ENCODE data around the gene URB1.
A peak's percentile ranks its signal among the peaks of the same experiment; 100 is the strongest.

URB1 gene

GRCh38 chr21:32300117-32300681 is 92.6 kb downstream of the URB1 start:
- Histone ChIP-seq H3K36me3 (ENCODE audit: insufficient read depth, low read length) (peaks cover 19% of the 10 kb centered on the region), H3K9ac (ENCODE audit: insufficient read length) (no peak overlapping the region), H3K9me3 (ENCODE audit: low read depth, low read length) (no peaks in the 10 kb centered on the region), H3K4me3 (no peak overlapping the region), H3K27ac (no peak overlapping the region)
- no peak for TF ChIP-seq FOXP2 (optimal IDR thresholded peaks at IDR 0.05; ENCODE audit: control extremely low read depth, extremely low read length, insufficient read depth)
- TF ChIP-seq POLR2AphosphoS5 (IDR thresholded peaks at IDR 0.05; ENCODE audit: borderline replicate concordance, low read depth, low read length): no peak
- no peak for TF ChIP-seq EZH2 (IDR thresholded peaks at IDR 0.05)
- no peak for DNase-seq (ENCODE audit: low read depth, low spot score)

- no peak overlapping the region for H3K9ac ChIP-seq (ENCODE audit: insufficient read length)
- DNase-seq (ENCODE audit: low read depth, low spot score): no peak
- TF ChIP-seq POLR2AphosphoS5 (IDR thresholded peaks at IDR 0.05; ENCODE audit: borderline replicate concordance, low read depth, low read length) (no peak), FOXP2 (optimal IDR thresholded peaks at IDR 0.05; ENCODE audit: control extremely low read depth, extremely low read length, insufficient read depth) (no peak), EZH2 (IDR thresholded peaks at IDR 0.05) (no peak)
- H3K36me3 ChIP-seq (ENCODE audit: insufficient read depth, low read length): peaks cover 19% of the 10 kb centered on the region
- H3K27ac ChIP-seq: no peak overlapping the region
- no peak overlapping the region for H3K4me3 ChIP-seq
- H3K9me3 ChIP-seq (ENCODE audit: low read depth, low read length): no peaks in the 10 kb centered on the region
These were observed 93.1 kb downstream of the URB1 start for GRCh38 chr21:32299695-32300094.

- Histone ChIP-seq H3K9me3 (ENCODE audit: low read depth, low read length) (no peaks in the 10 kb centered on the region), H3K9ac (ENCODE audit: insufficient read length) (no peak within 1 kb of the TSS), H3K27ac (no peak within 1 kb of the TSS), H3K36me3 (ENCODE audit: insufficient read depth, low read length) (peaks cover 19% of the 10 kb centered on the region), H3K4me3 (no peak within 1 kb of the TSS)
- DNase-seq (ENCODE audit: low read depth, low spot score): no peak
- TF ChIP-seq EZH2 (IDR thresholded peaks at IDR 0.05): no peak
- TF ChIP-seq FOXP2 (optimal IDR thresholded peaks at IDR 0.05; ENCODE audit: control extremely low read depth, extremely low read length, insufficient read depth): no peak
- TF ChIP-seq POLR2AphosphoS5 (IDR thresholded peaks at IDR 0.05; ENCODE audit: borderline replicate concordance, low read depth, low read length): no peak
These were observed 94.1 kb downstream of the URB1 start, which contains the start of gene MRAP for GRCh38 chr21:32298658-32299081. Gene MRAP, plus strand, starts transcription at chr21:32298855. Its CDS starts 117 bp downstream, at chr21:32298972.

- Histone ChIP-seq H3K27ac (no peak overlapping the region), H3K9me3 (ENCODE audit: low read depth, low read length) (no peaks in the 10 kb centered on the region), H3K9ac (ENCODE audit: insufficient read length) (no peak overlapping the region), H3K4me3 (no peak overlapping the region), H3K36me3 (ENCODE audit: insufficient read depth, low read length) (peaks cover 19% of the 10 kb centered on the region)
- TF ChIP-seq POLR2AphosphoS5 (IDR thresholded peaks at IDR 0.05; ENCODE audit: borderline replicate concordance, low read depth, low read length): no peak
- no peak for TF ChIP-seq EZH2 (IDR thresholded peaks at IDR 0.05)
- no peak for TF ChIP-seq FOXP2 (optimal IDR thresholded peaks at IDR 0.05; ENCODE audit: control extremely low read depth, extremely low read length, insufficient read depth)
- DNase-seq (ENCODE audit: low read depth, low spot score): no peak
These were observed 94.7 kb downstream of the URB1 start for GRCh38 chr21:32298148-32298559.

- Histone ChIP-seq H3K9ac (ENCODE audit: insufficient read length) (no peak overlapping the region), H3K27ac (no peak overlapping the region), H3K9me3 (ENCODE audit: low read depth, low read length) (no peaks in the 10 kb centered on the region), H3K4me3 (no peak overlapping the region), H3K36me3 (ENCODE audit: insufficient read depth, low read length) (peaks cover 19% of the 10 kb centered on the region)
- TF ChIP-seq POLR2AphosphoS5 (IDR thresholded peaks at IDR 0.05; ENCODE audit: borderline replicate concordance, low read depth, low read length): no peak
- TF ChIP-seq FOXP2 (optimal IDR thresholded peaks at IDR 0.05; ENCODE audit: control extremely low read depth, extremely low read length, insufficient read depth): no peak
- TF ChIP-seq EZH2 (IDR thresholded peaks at IDR 0.05): no peak
- no peak for DNase-seq (ENCODE audit: low read depth, low spot score)
These were observed 95.4 kb downstream of the URB1 start for GRCh38 chr21:32297449-32297848.

GRCh38 chr21:32285476-32285875 is 107.3 kb downstream of the URB1 start:
- Histone ChIP-seq H3K36me3 (ENCODE audit: insufficient read depth, low read length) (no peaks in the 10 kb centered on the region; the same call in 1 of the 2 replicates), H3K27ac (no peak overlapping the region), H3K9ac (ENCODE audit: insufficient read length) (no peak overlapping the region), H3K4me3 (no peak overlapping the region), H3K9me3 (ENCODE audit: low read depth, low read length) (no peaks in the 10 kb centered on the region)
- TF ChIP-seq FOXP2 (optimal IDR thresholded peaks at IDR 0.05; ENCODE audit: control extremely low read depth, extremely low read length, insufficient read depth): no peak
- no peak for TF ChIP-seq EZH2 (IDR thresholded peaks at IDR 0.05)
- TF ChIP-seq POLR2AphosphoS5 (IDR thresholded peaks at IDR 0.05; ENCODE audit: borderline replicate concordance, low read depth, low read length): no peak
- DNase-seq (ENCODE audit: low read depth, low spot score): no peak

GRCh38 chr21:32282992-32283391 is 109.8 kb downstream of the URB1 start:
- H3K9ac ChIP-seq (ENCODE audit: insufficient read length): no peak overlapping the region
- no peak for DNase-seq (ENCODE audit: low read depth, low spot score)

GRCh38 chr21:32281531-32281930 is 111.3 kb downstream of the URB1 start:
- no peaks in the 10 kb centered on the region for H3K9me3 ChIP-seq (ENCODE audit: low read depth, low read length)
- TF ChIP-seq POLR2AphosphoS5 (IDR thresholded peaks at IDR 0.05; ENCODE audit: borderline replicate concordance, low read depth, low read length) (no peak), FOXP2 (optimal IDR thresholded peaks at IDR 0.05; ENCODE audit: control extremely low read depth, extremely low read length, insufficient read depth) (no peak), EZH2 (IDR thresholded peaks at IDR 0.05) (no peak)
- no peaks in the 10 kb centered on the region; the same call in 1 of the 2 replicates for H3K36me3 ChIP-seq (ENCODE audit: insufficient read depth, low read length)
- DNase-seq (ENCODE audit: low read depth, low spot score): no peak
- no peak overlapping the region for H3K9ac ChIP-seq (ENCODE audit: insufficient read length)
- no peak overlapping the region for H3K27ac ChIP-seq
- H3K4me3 ChIP-seq: no peak overlapping the region

More at GRCh38 chr21:32282992-32283391, 109.8 kb downstream of the URB1 start:
- H3K36me3 ChIP-seq (ENCODE audit: insufficient read depth, low read length): no peaks in the 10 kb centered on the region; the same call in 1 of the 2 replicates
- H3K9me3 ChIP-seq (ENCODE audit: low read depth, low read length): no peaks in the 10 kb centered on the region
- no peak overlapping the region for H3K4me3 ChIP-seq
- H3K27ac ChIP-seq: no peak overlapping the region
- no peak for TF ChIP-seq POLR2AphosphoS5 (IDR thresholded peaks at IDR 0.05; ENCODE audit: borderline replicate concordance, low read depth, low read length)

- Histone ChIP-seq H3K27ac (no peak overlapping the region), H3K4me3 (peak overlapping the region; percentile 98), H3K9me3 (ENCODE audit: low read depth, low read length) (no peaks in the 10 kb centered on the region), H3K36me3 (ENCODE audit: insufficient read depth, low read length) (no peaks in the 10 kb centered on the region; the same call in 1 of the 2 replicates), H3K9ac (ENCODE audit: insufficient read length) (peak overlapping the region; percentile 61)
- no peak for DNase-seq (ENCODE audit: low read depth, low spot score)
- TF ChIP-seq FOXP2 (optimal IDR thresholded peaks at IDR 0.05; ENCODE audit: control extremely low read depth, extremely low read length, insufficient read depth): no peak
- TF ChIP-seq EZH2 (IDR thresholded peaks at IDR 0.05): no peak
- no peak for TF ChIP-seq POLR2AphosphoS5 (IDR thresholded peaks at IDR 0.05; ENCODE audit: borderline replicate concordance, low read depth, low read length)
These were observed 113.5 kb downstream of the URB1 start for GRCh38 chr21:32279377-32279680.

All from SK-N-MC (cell line).